H1 (cell line): Measurements from ENCODE around the gene CCDC102A.

Experiments used
- BRCA1 ChIP-seq: IDR thresholded peaks from 2 replicates; pipeline ENCODE4 v1.6.1; 2012; ENCODE audit warnings: low read depth, low read length, improper control_type of control experiment
- CEBPB ChIP-seq: IDR thresholded peaks from 2 replicates; pipeline ENCODE4 v1.6.1; 2012; ENCODE audit warnings: low read depth, low read length
- CTCF ChIP-seq, 3 experiments: IDR thresholded peaks; 1 replicate in 2 of 3; 2 replicates in 1 of 3; pipeline versions ENCODE4 v1.5.1 to v1.6.1; 2011; ENCODE audit warnings: low read length in 3 of 3, mild to moderate bottlenecking in 3 of 3, inconsistent platforms in 2 of 3, low read depth in 1 of 3, moderate library complexity in 1 of 3; ENCODE audit not compliant: insufficient read depth in 1 of 3; ENCODE audit errors: control extremely low read depth in 1 of 3
- EGR1 ChIP-seq: IDR thresholded peaks from 2 replicates; pipeline ENCODE4 v1.6.1; 2011; ENCODE audit warnings: low read depth, low read length, borderline replicate concordance
- EZH2 ChIP-seq: fragments of 200-600 bp; sonication (generic); IDR thresholded peaks from 2 replicates; pipeline ENCODE4 v1.7.1; 2012; ENCODE audit warnings: low read depth, mild to moderate bottlenecking, moderate library complexity, low read length, inconsistent platforms; ENCODE audit not compliant: severe bottlenecking
- POLR2A ChIP-seq, 2 experiments: IDR thresholded peaks; 1 replicate in 1 of 2; 2 replicates in 1 of 2; pipeline ENCODE4 v1.6.1; 2011; ENCODE audit warnings: low read depth in 2 of 2, low read length in 2 of 2, mild to moderate bottlenecking in 2 of 2; ENCODE audit errors: control extremely low read depth in 1 of 2
- POLR2AphosphoS5 ChIP-seq: IDR thresholded peaks from 2 replicates; pipeline ENCODE4 v1.6.1; 2011; ENCODE audit warnings: low read depth, low read length
- SP1 ChIP-seq: IDR thresholded peaks from 2 replicates; pipeline ENCODE4 v1.6.1; 2011; ENCODE audit warnings: low read depth, low read length
- TAF1 ChIP-seq: IDR thresholded peaks from 2 replicates; pipeline ENCODE4 v1.6.1; 2011; ENCODE audit warnings: mild to moderate bottlenecking, low read depth, low read length
- YY1 ChIP-seq: IDR thresholded peaks from 2 replicates; pipeline ENCODE4 v1.6.1; 2011; ENCODE audit warnings: low read depth, mild to moderate bottlenecking, low read length

- TF ChIP-seq CTCF (IDR thresholded peaks at IDR 0.05; ENCODE audit: control extremely low read depth in 1 of 3, insufficient read depth in 1 of 3, low read depth in 1 of 3, low read length in 3 of 3): no peak
- TF ChIP-seq SP1: no peak
- TF ChIP-seq EGR1: no peak
- no peak for TF ChIP-seq CEBPB
- no peak for TF ChIP-seq BRCA1
- no peak for TF ChIP-seq TAF1
- TF ChIP-seq EZH2: no peak
- no peak for TF ChIP-seq POLR2A (IDR thresholded peaks at IDR 0.05; ENCODE audit: control extremely low read depth in 1 of 2, low read depth in 2 of 2, low read length in 2 of 2)
- no peak for TF ChIP-seq YY1
- TF ChIP-seq POLR2AphosphoS5: no peak
Measured at GRCh38 chr16:57514371-57514770, 22.0 kb downstream of the CCDC102A start.
